GM18507 (cell line): ENCODE data around the gene DISC1.

ENCODE experiments used
- DNase-seq: peaks from one replicate; pipeline ENCODE4 v3.0.0; 2011; ENCODE audit warnings: low read depth; ENCODE audit not compliant: insufficient read length; ENCODE audit errors: extremely low spot score
- FAIRE-seq: peaks from 2 replicates; lab custom pipeline; 2011; peaks lifted over from hg19 to GRCh38; lab: Jason Lieb, UNC

Gene DISC1

DNA sequence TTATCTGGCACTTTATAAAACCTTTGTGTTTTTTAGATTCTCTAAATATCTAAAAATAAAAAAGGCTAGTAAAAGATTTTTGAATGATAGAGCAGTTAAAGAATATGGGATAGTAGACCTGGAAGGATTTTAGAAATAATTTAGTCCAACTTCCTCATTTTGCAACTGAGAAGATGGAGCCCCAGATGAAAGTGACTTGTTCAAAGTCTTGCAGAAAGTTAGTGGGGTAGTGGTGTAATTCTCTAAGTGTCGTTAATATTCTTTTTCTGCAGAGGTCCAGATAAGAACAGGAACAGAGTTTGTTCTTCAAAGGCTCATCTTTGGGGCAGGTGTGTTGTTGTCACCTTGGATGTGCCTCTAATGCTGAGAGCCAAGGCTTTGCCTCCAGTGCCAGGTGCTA lies 159.5 kb downstream of the DISC1 start:
- FAIRE-seq, result no peak
- no peak for DNase-seq

DNA sequence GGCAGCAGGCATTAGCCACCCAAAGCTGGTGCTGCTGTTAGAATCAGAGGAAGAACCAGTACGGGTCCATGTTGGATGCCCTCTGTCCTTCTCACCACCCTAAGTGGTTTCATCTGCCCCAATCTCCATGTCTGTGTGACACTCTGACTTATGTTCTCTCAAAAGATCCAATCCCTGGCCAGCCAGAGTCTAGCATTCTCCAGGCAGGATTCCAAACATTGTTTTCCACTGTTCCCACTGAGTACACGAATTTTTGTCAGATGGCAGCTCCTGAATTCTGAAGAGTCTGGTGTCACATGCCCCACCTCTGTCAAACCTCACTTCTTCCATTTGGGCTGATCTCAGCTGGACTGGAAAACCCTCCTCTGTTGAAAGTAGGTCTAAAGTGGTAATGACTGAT lies 166.0 kb downstream of the DISC1 start:
- DNase-seq (no peak), FAIRE-seq (no peak)

DNA sequence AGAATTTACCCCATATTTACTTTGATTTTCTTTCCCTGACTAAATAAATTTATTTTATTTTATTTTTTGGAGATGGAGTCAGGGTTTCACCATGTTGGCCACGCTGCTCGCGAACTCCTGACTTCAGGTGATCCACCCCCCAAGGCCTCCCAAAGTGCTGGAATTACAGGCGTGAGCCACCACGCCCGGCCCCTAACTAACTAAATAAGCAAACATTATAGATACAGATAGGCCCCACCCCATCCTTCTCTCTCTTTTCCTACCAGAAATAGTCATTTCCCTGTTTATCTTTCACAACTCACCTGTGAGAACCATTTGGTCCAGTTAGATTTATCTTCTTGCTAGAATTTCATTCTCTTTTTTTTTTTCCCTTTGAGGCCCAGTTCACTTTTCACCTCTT lies 167.3 kb downstream of the DISC1 start:
- DNase-seq (no peak), FAIRE-seq (no peak)

DNA sequence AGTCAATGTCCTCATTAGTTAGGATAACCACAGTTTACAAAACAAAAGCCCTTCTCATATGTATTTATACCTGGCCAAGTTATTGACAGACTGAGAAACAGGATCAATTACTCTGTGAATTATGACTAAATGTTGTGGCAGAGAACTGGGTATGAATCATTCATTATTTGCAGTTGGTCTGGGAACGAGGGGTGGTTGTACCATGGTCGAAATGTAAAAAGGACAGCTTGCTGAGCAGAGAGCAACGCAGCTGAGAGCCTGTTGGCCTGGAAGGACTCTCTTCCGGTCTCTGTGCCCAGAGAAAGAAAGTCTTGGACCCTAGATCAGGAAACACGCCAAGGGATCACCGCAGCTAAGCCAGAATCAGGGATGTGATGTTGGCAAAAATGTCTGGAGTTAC lies 169.6 kb downstream of the DISC1 start:
- DNase-seq (no peak), FAIRE-seq (no peak)

DNA sequence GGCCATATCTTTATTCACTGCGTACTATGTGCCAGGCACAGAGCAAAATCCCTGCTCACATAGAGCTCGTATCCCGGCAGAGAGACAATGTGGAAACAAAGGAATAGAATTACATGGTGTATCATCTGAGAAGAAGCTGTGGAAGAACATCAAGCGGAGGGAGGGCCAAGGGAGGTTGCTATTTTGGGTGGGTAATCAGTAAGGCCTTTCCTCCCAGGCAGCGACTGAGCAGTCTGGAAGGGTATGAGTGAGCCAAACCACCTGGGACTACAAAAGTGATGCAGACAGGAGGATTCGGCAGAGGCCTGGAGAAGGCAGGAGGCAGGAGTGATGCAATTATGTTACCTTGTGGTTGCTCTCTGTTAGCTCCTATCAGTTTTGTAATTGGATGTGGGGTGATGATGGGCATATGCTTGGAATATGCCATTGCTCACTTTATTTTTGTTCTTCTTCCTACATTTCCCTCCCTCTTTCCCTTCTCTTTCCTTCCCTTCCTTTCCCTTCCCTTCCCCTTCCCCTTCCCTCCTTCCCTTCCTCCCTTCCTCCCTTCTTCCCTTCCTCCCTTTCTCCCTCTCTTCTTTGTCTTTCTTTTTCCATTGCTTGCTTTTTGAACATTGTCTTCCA lies 172.9 kb downstream of the DISC1 start:
- FAIRE-seq (no peak), DNase-seq (no peak)

DNA sequence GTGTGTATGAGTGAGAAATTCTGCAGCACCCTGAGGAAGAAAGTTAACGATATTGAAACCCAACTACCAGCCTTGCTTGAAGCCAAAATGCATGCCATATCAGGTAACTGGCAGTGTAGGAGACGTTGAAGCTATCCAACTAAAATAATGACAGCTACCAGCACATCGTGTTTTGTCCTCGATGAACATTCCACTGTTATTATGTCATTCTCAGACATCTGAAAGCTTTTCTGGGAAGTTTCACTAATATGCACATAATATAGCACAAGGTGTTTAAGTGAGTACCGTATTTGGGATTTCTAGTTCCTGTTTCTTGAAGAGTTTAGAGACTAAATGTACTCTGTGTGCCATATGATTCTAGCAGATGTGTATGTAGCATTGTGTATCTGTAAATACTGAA lies 173.5 kb downstream of the DISC1 start:
- DNase-seq (no peak), FAIRE-seq (no peak)

DNA sequence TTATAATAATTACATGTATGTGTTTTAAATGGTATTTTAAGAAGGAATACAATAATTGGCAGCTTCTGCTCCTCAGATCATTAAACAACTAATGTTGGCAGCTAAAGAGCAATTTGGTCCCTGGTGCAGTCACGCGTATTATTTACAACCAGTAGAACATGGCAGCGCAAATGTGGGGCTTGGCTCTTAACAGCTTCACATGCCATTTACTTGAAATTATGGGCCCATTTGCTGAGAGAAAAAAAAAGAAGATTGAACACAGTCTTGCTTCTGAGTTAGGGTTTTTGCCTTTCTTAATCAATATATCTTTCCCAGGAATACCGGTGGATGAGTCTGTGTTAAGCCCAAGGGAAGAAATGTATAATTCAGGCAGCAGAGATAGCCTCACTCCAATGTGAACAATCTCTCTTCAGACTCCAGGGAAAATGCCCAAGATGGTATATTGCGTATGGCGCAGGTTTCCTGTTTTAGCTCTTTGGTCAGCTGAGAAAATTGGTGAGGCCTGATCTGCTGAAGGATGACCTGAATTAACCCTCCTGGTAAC lies 174.5 kb downstream of the DISC1 start:
- DNase-seq (no peak), FAIRE-seq (no peak)

DNA sequence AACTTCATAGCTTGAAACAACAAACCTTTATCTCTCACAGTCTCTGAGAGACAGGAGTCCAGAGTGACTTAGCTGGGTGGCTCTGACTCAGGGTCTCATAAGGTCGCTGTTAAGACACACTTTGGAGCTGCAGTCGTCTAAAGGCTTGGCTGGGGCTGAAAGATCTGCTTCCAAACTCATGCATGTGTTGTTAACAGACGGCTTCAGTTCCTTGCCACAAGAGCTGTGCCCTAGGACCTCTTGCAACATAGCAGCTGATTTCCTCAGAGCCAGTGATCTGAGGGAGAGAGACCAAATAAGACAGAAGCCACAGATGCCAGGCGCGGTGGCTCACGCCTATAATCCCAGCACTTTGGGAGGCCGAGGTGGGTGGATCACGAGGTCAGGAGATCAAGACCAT lies 176.8 kb downstream of the DISC1 start:
- FAIRE-seq (no peak), DNase-seq (no peak)

DNA sequence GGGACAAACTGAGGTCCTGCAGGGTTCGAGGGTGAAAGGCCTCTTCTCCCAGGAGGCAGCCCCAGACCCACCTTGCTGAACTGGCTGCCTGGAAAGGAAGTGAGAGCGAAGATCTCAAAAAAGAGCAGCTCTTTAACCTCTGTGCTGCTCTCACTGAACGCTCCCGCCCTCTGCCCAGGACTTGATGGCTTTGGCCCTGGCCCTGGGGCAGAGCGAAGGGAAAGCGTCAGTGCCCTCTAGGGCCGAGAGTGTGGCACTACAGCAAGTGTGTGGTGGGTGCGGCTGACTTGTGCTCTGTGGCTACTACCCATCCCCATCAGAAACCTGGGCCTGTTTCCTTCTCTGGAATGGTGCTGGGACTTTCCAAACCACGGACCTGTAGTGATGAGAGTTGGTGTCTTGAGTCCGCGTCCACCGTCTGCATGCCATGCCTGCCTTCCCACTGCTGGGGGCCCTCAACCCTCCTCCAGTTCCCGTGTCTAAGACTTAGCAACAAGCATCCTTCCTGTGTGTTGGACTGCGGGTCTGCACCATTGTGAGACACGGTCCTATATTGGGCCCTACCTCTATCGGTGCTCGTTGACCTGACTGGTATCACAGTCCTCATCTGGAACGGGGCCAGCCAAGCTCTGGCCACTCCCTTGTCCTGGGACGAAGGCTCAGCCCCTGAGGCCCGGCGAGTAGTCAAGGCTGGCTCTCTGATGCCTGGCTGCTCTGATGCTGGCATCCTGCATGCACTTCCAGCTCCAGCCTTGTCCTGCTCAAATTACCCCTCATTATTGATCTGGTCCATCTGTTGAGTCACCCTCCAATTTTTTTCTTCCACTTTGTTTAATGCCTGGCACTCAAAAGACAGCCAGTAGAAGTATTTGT lies 180.3 kb downstream of the DISC1 start:
- peak; percentile 58 for FAIRE-seq
- DNase-seq, result peak; percentile 11

DNA sequence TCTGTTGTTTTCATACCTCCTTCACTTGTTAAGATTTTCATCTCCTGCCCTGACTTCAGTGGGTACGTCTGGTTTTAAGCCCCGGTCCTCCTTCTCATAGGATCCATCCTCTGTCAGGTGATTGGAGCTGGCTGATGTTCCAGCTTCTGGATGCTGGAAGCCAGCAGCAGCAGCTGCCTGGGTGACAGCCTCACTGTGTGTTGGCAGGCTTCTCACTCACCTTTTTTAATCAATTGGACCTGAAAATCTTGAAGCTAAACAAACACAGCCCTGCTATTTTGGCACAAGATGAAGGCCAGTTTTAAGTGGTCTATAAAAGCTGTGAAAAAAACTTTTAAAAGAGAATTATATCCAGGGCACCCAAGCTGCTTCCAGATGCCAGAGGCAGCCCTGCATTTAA lies 181.0 kb downstream of the DISC1 start:
- DNase-seq, result no peak
- no peak for FAIRE-seq

DNA sequence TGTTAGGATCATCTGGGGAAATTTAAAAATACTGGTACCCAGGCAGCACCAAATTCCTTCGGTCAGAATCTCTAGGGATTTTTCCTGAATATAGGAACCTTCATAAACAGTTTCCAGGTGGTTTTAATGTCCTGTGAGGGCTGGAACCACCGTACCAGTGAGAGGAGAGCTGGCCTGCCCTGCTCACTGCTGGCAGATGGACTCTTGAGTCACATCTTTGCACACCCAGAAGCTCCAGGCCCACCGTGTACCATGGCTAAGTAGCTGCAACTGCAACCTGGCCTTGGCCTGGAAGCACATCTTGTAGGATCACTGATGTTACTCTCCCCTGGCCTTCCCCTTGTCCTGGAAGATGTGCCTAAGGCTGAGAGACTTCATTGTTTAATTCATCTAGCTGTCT lies 181.5 kb downstream of the DISC1 start:
- FAIRE-seq (no peak), DNase-seq (no peak)

DNA sequence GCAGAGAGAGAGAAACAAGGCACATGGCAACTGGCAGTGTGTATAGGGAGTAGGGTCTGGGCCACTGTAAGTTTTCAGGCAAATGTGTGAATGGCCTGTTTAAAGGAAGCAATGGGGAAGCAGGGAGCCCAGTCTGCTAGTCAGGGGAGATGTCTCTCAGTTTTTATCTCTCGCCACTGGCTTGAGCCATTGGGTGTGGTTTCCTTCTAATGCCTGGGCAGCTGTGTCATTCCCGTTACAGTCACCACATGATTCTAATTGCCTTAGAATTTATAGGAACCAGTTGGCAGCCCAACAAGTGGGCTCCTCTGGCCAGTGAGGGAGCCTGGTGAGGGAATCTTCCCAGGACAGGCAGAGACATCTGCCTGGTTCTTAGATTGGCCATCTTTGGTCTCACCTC lies 182.4 kb downstream of the DISC1 start:
- DNase-seq (no peak), FAIRE-seq (no peak)

DNA sequence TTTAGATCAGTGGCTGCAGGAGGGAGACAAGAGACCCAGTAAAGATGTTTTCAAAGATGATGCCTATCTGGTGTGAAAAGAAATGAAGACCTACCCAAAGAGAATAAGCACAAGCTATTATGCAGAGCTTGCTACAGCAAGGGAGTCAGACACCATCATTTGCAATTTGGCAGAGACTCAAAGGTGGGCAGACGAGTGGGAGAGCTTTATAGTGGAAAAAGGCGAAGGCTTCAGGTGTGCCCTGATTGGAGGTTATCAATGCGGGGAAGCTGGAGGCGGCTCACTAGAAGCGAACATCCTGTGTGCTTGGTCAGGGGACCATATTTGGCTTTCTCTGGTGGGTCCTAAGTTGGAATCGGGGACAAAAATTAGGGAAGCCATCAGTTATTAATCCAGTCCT lies 183.8 kb downstream of the DISC1 start:
- DNase-seq (no peak), FAIRE-seq (no peak)

DNA sequence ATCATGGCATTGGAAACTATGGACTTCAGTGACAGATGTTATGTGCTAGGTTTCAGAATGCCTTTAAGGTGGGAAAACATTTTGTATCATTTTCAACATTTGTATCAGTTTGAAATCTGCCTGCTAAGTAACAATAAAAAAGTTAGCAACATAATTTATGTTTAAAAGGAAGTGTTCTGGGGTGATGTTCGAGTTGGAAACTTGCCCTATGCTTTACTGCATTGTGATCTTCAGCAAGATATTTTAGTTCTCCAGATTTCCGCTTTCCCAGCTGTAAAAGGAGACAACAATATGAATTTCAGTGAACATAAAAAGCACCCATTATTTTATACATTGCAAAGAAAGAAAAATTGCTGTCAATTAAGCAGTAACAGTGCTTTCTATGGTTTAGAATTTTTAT lies 187.4 kb downstream of the DISC1 start:
- DNase-seq (no peak), FAIRE-seq (no peak)

DNA sequence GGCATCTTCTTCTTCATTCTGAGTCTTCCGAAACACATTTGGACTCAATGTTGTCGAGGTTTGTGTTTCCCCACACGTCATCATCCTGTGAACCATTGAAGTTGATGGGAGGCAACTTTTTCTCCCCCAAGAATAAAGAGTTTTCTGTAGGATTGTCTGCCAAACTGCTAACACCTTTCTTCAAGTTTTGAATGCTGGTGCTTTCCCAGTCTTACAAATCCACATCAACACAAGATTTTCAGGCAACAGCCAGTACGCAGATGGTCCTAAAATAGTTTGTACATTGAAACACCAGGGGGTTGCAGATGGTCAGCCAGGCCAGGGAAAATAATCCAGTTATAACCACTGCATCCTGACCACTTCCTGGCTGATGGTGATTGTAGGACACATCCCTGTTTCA lies 187.9 kb downstream of the DISC1 start:
- FAIRE-seq, result no peak

DNA sequence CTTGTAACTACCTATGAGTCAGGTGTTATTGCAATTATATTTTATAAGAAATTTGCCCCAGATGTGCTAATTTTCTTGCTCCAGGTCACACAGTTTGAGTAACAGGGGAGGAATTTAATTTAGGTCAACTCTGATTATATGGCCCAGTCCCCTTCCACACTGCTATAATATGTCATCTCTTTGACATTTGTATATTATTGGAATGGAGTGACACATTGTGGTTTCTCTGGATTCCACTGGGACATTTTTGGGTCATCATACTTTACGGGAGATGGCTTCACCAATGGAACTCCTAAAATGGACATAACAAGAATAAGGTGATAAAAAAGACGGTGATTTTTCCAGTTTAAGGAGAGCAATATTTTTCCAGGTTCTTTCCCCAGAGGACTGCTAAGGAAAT lies 191.2 kb downstream of the DISC1 start:
- no peak for DNase-seq
- no peak for FAIRE-seq

More for the DNA sequence above, 187.9 kb downstream of the DISC1 start:
- no peak for DNase-seq

DNA sequence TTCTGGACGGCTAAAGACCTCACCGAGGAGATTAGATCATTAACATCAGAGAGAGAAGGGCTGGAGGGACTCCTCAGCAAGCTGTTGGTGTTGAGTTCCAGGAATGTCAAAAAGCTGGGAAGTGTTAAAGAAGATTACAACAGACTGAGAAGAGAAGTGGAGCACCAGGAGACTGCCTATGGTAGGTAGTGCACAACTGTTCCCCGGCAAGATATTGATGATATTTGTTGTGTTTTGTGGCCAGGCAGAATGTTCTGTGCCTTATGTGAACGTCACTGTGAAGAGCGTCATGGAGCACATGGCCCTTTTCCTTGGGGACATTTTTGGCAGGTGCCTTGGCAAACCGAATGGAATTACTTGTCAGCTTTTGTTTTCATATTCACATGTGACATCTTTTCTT lies 191.7 kb downstream of the DISC1 start:
- DNase-seq (no peak), FAIRE-seq (no peak)

DNA sequence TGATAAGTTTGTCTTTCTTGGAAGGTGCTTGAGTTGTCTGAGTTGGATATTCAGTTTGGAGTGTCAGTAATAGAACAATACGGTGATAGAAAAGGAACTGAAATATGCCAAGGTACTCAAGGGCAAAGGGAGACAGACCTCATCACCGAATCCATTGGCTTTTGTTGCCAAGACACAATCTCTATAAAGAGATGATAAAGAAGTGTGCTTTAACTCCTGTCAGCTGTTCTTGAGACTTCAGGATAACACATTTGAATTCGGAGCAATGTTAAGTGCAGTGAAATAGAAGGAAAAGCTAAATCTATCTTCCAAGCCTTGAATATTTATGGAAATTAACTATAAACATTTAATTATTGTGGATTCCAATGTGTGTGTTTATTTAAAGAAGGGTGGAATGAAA lies 194.7 kb downstream of the DISC1 start:
- FAIRE-seq, result no peak
- no peak for DNase-seq

DNA sequence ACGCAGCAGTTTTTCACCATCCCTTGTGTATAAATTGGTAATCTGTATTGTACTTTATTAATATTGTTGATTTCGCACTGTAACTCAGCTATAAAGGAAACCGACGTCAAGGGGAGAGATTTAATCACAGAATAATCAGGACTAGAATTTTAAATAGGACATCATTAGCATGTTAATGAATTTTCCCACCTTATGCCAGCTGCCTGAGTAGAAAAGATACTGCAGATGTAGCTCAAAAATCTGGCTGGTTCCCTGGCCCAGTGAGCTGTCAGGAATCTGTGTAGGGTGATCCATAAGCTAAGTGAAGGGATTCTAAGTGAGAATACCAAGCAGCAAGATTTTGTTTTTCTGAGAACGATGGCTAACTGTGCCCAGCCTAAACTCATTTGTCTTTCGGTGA lies 195.5 kb downstream of the DISC1 start:
- no peak for DNase-seq
- no peak for FAIRE-seq

DNA sequence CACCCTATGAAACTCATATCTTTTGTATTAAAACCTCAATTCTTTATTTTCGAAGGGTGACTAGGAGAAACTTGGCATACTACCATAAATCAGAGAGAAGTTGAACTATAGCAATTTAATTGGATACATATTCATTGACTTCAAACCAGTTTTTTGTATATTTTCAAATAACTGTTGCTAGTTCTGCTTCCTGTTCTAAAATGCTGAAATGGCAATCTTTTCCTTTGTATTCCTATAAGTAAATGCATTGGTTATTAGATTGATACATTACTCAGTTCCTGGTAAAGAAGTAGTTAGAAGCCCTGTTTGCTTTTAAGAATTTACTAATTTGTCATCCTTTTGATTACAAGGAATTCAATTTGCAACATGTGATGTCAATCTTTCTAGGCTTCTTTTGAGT lies 200.0 kb downstream of the DISC1 start:
- DNase-seq (no peak), FAIRE-seq (no peak)
